Epithelial cell of alveolus of lung (primary cell): ENCODE data around the gene CHD1L. TPM values are rescaled to one million over a fixed set of nuclear protein-coding genes. Genes with fewer than 3 reads are reported as not detected.

ENCODE experiments used
- total RNA-seq: library from RNA; depleted of rRNA; stranded (reverse); fragments of >200 nt; gene quantifications from 2 replicates; pipeline ENCODE4 v1.2.1, GENCODE V29; 2015

CHD1L gene
- 19.8 and 26.2 TPM in 2 replicates for total RNA-seq

DNA sequence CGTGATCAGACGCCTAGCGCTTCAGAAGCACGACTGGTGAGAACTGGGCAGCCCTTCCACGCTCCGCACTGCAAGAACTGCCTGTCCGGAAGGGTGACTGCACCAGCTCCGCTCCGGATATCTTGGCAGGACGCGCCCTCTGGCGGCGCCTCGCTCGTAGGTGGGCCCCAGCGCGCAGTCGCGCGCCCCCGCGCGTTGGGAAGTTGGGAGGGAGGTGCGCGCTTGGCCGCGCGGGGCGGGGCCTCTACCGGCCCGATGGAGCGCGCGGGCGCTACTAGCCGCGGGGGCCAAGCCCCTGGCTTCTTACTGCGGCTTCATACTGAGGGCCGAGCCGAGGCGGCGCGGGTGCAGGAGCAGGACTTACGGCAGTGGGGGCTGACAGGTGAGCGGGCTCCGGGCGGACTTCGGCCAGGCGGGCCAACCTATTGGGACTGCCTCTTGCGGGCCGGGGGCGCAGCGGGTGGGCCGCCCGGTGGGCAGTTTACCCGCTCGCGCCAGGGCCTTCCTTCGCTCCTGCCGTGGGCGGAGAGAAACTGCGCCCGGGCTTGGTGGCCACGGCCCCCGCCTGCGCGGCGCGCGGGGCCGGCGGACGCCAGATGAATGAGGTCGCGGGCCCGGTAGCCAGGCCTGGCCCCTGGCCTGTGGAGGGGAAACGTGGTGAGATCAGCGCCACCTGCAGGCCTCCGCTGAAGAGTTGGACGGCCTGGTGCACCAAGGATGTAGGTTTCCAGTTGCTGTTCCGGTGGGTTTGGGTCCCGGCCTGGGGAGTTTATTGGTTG lies at the start of gene CHD1L:
Gene CHD1L, plus strand, starts transcription at position 236 of the 779 bp plus-strand sequence. Its CDS starts 20 bp downstream, at position 256.

DNA sequence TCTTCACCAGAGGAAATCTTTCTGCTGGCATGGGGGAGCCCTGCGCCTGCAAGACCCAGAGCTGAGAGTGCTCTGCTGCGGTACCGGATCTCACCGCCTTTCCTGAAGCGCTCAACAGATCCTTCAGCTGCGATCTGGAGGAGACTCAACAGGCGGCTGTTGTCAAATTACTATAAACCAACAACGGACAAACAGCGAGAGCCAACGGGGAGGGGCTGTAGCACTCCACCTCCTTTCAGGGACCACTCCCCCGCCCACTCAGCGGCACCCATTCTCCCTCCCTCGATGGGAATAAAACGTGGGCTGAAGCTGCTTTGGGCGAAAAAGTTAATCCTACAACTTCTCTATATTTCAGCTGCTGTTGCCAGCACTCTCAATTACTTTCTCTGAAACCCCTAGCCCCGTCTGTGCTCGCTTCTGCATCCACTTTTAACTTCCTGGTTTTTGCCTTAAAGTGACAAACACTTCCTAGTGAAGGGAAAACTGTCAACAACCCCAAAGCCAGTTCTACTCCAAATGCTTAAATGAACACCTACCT lies 17.2 kb upstream of the CHD1L start, which contains the start of gene FMO5:
Gene FMO5, minus strand, starts transcription at position 147 of the 538 bp plus-strand sequence. CDS start 310 bp downstream, outside the sequence.

Other genes with a start within 250 kb of the CHD1L start
- 10.5 and 14.1 TPM in 2 replicates for gene PRKAB2, start 70.2 kb upstream of the CHD1L start, total RNA-seq
- gene FMO5, start 17.3 kb upstream of the CHD1L start, total RNA-seq: 0.13 and 0.72 TPM in 2 replicates